GM12864 (cell line): Measurements from ENCODE around the gene HEXB.

Experiments used
- DNase-seq: peaks from one replicate; pipeline ENCODE4 v3.0.0-alpha.2; 2011; ENCODE audit warnings: low read depth
- H3K4me3 ChIP-seq: 2 replicates; pipeline ENCODE4 v1.5.1; 2011; ENCODE audit warnings: mild to moderate bottlenecking, low read depth, low read length, control low read depth
- TF ChIP-seq, protein P1 (sequence below): IDR thresholded peaks from 2 replicates; pipeline ENCODE4 v1.5.1; 2011; ENCODE audit warnings: low read depth, mild to moderate bottlenecking, moderate library complexity, low read length, control low read depth, inconsistent platforms; ENCODE audit errors: missing control alignments

HEXB gene

DNA sequence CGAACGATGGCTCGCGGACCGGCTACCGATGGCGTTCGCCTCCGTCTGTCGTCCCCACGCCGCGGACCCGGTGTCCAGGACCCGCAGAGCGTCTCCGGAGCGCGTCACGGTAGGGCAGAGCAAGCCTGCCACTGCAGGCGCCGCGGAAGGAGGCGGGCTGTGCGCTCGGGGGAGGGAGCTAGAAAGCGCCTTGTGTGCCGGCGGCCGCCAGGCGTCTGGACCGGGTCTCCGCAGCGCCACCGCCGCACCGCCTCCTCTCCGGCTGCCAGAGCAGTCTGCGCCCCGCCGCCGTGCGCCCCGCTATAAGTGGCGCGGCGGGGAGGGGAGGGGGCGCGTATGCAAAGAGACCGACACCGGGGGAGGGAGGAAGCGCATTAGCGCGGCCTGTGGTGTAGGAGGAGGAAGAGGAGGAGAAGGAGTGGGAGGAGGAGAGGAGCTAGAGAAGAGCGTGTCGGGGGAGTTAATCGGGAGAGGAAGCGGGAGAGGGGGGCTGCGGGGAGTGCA lies 44.5 kb upstream of the HEXB start, which contains the start of gene ENC1:
Gene ENC1, minus strand, starts transcription at position 279 of the 504 bp plus-strand sequence. CDS start 4,243 bp downstream, outside the sequence.
- DNase-seq: peak; percentile 74
- peak within 1 kb of the TSS; percentile 59 for H3K4me3 ChIP-seq
- TF ChIP-seq, protein P1, sequence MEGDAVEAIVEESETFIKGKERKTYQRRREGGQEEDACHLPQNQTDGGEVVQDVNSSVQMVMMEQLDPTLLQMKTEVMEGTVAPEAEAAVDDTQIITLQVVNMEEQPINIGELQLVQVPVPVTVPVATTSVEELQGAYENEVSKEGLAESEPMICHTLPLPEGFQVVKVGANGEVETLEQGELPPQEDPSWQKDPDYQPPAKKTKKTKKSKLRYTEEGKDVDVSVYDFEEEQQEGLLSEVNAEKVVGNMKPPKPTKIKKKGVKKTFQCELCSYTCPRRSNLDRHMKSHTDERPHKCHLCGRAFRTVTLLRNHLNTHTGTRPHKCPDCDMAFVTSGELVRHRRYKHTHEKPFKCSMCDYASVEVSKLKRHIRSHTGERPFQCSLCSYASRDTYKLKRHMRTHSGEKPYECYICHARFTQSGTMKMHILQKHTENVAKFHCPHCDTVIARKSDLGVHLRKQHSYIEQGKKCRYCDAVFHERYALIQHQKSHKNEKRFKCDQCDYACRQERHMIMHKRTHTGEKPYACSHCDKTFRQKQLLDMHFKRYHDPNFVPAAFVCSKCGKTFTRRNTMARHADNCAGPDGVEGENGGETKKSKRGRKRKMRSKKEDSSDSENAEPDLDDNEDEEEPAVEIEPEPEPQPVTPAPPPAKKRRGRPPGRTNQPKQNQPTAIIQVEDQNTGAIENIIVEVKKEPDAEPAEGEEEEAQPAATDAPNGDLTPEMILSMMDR: peak; percentile 54

DNA sequence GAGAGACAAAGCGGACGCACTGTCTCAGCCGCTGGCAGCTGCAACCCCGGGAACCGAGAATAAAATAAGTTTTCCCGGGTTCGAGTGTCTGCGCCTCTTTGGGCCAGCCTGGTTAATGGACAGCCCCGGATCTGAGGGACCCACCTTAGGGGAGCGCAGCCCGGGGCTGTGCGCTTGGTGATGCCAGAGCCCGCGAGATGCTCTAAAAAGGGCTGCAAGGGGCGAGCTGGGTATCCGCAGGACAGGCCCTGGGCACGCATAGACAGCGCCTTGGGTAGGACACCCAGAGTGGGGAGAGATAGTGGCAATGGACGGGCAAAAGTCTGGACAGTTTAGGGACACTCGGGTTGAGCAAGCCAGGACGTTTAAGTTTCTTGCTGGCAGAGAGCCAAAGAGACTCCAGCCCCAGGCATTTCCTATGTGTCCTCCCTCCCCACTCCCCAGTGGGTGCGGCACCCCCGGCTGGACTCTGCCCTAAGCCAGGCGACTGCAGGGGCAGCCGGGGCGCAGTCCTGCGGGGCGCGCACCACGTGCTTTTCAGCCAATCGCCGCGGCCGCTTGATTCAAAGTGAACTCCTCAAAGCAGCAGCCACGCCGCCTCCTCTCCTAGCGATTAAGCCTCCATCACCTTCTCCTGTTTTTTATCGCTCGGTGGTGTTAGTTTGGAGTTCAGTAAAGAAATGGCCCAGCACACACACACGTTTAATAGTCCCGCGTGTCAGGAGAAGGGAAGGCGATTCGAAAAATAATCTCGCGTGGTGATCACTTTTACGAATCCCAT lies 43.9 kb upstream of the HEXB start:
- H3K4me3 ChIP-seq: peak overlapping the region; percentile 59
- no peak for DNase-seq
- TF ChIP-seq, protein P1: no peak

DNA sequence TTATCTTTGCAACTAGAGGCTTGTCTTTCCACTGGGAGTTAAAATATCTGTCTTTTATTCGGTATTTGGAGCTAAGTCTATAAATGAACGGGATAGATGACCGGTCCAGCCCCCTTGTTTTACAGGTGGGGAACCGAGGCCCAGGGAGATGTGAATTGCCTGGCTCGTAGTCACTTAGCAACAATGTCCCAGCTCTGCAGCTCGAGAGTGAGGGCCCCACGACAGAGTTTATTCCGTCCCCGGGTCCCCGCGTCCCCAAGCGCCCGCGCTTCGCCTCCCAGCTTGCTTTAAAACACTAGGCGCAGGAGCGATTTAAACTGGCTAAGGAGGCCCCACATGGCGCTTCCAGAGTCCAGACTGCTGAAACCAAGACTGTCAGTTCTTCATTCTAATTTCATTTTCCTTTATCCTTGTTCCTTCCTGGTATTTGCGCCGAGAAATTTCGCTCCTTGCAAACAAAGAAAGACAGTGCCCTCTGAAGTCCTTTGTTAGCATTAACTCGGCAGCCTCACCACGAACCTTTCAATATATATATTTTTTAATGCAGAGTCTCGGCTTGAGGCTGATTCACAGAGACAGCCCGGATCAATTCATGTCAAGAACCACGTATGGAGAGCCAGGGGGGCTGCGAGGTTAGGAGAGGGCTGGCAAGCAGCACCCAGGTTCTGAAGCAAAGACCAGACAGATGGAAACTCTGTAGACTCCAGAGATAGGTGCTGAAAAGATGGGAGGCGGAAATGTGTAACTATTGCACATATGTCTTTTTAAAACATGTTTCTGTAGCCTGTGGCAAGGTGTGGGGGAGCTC lies 43.1 kb upstream of the HEXB start:
- TF ChIP-seq, protein P1: peak; percentile 52
- peak overlapping the region; percentile 59 for H3K4me3 ChIP-seq
- no peak for DNase-seq

DNA sequence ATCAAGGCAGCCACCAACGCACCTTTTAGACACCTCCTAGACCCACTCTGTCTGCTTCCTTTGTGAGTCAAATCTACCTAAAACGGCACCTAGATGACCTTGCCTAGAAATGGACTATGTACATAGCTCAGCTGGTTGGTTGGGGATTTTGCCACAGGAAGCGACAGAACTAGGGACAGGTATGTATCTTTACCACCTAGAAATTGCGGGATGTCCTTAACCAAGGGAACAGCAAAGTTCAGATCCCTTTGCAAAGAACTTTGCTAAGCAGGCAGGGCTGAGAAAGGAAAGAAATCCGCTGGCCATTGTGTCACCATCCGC lies 42.5 kb upstream of the HEXB start:
- TF ChIP-seq, protein P1: no peak
- DNase-seq: no peak
- no peak overlapping the region for H3K4me3 ChIP-seq

DNA sequence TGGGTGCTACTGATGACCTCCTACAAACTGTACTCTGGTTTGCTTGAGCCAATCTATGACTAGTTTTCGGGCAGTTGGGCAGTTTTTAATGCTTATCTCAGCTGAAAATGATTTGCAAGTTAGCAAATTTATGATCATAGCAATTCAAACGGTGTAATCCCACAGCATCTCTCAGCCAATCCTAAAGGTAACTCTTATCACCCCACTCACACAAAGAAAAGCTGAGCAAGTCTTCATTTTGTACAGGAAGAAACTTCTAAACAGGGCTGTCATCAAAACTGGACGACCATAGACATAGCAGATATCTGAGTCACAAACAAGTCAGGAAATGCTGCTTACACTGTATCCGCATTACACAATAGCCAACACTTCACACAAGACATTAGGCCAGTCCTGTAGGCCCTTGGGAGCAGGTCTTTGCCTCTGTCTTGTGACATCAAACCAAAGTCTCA lies 41.9 kb upstream of the HEXB start:
- no peak for DNase-seq
- TF ChIP-seq, protein P1: no peak

DNA sequence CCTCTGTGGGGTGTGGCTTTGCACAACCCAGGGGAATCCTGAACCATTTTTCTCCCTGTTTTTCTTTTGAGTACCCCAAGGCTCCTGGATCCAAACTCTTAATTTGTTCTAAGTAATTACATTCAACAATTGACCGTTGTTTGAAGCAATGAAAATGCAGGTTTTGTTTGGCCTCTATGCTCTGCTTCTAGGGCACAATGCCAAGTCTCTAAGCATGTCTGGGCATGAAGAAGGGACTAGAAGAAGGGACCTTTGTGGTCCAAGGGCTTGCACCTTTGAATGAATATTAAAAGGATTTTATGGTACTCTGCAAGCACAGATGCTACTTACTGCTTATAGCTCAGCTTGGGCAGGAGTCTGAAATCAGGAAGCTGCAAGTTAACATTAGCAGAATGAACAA lies 37.9 kb upstream of the HEXB start:
- no peak overlapping the region for H3K4me3 ChIP-seq
- TF ChIP-seq, protein P1: no peak
- no peak for DNase-seq

More for the DNA sequence above, 41.9 kb upstream of the HEXB start:
- H3K4me3 ChIP-seq: no peak overlapping the region
